Stimulated activated CD8-positive, alpha-beta memory T cell treated with anti-CD3 and anti-CD28 coated beads, Interleukin-7, amount 100 ng/mL, for 24 hours (primary cell): ENCODE data around the gene CLRN3.
A peak's percentile ranks its signal among the peaks of the same experiment; 100 is the strongest.

Source experiments
- DNase-seq: peaks from one replicate; pipeline ENCODE4 v3.0.0-alpha.2; 2020; ENCODE audit warnings: low read depth

Gene CLRN3

DNA sequence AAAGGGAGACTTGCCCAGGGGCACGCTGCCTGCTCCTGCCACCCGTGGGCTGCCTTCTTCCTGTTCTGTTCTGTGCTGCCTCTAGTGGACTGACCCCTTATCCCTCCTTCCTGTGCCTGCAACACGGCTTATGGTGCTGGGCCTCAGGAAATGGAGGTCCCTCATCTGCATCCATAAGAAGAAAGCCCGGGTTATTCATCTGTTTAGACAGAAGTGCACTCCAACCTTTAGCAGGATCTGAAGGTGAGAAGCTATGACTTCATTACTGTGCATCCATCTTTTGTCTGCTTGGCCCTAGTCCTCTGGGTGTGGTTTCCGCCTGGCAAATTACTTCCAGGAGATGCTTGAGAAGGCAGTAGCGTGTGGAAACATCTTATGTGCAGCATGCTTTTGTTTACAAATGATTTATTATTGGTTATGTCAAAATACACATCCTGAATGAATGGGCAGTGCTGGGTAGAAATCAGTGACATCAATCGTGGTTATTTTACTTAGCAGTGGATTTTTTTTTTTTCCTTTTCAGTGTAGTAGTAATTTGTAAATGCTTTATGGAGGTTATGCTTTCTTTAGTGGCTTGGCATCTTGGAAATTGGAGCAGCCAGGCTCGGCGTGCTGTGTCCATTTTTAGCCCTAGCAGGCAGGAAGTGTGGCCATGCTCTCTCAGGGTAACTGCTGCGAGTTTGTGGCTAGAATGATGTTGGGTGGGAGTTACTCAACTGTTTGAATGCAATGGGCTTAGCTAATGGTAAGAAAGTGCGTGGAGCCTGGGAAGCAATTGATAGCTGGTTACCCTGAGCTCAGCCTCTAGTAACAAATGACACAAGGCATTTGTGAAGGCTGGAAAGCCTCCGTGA is 26.9 kb upstream of the CLRN3 start:
- DNase-seq, result no peak

DNA sequence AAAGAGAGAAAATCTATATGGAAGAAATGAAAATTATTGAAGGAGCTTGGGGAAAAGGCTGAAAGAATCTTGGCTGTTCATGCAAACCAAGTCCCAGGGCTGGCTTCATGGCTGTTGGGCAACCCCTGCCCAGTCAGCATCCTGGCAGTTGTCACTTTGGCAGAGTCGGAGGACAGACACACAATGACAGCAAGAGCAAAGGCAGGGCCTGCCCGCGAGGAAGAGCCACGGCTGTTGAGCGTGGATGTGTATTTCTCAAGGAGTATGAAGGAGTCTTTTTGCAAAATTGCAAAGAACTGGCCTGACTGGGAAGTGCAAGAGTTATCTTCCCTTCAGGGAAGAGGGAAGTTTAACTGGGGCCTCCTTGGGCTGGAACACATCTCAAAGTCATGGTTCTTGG is 25.8 kb upstream of the CLRN3 start:
- DNase-seq, result no peak

DNA sequence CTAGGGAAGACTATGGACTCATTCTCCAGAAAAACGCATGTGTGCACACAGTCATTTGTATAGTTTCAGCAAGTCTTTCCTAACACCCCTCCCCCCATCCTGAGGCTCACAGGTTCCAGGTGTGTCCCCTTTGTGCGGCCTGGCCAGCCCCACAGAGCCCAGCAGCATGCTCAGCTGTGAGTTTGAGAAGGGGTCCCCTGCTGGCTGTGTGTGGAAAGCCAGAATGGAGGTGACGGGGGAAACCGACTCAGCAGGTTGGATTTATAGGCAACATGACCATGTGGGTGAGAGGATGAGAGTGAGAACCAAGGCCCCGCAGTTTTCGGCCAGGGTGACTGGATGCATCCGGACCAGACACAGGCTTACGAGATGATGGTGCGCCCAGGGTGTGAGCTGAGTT is 24.1 kb upstream of the CLRN3 start:
- DNase-seq, result no peak

DNA sequence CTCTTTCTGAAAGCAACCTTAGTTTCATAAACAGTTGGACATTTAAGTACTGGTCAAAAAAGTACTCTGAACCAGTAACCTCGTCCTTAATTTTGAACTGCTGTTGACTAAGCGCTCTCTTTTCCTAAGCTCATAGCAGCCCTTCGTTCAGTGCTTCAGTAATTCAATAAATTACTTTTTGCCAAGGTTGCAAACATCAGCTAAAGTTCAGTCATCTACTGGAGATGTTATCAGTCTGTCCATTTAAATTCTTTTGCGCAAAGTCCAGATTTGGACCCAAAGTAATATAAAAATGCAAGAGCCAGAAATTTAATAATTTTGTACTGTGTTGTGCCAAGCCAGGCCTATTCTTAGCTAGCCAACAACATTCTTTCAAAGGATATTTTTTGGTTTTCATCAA is 22.6 kb upstream of the CLRN3 start:
- no peak for DNase-seq

DNA sequence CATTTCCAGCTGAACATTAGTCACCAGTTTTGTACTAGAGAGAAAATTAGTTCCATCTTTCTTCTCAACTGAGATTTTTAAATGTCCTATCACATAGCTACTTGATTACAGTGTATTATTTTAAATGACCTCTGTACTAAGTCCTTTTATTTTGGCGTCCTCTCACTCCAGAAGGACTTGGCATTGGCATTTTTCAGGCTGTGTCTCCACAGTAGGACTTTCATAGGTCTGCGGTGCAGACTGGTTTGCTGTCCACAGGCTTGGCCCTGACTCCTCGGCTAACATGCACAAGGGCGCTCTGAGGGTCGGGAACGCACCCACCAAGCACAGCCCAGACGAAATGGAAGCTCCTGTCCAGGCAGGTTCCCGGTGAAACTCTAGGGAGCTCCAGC is 20.6 kb upstream of the CLRN3 start:
- DNase-seq, result no peak

DNA sequence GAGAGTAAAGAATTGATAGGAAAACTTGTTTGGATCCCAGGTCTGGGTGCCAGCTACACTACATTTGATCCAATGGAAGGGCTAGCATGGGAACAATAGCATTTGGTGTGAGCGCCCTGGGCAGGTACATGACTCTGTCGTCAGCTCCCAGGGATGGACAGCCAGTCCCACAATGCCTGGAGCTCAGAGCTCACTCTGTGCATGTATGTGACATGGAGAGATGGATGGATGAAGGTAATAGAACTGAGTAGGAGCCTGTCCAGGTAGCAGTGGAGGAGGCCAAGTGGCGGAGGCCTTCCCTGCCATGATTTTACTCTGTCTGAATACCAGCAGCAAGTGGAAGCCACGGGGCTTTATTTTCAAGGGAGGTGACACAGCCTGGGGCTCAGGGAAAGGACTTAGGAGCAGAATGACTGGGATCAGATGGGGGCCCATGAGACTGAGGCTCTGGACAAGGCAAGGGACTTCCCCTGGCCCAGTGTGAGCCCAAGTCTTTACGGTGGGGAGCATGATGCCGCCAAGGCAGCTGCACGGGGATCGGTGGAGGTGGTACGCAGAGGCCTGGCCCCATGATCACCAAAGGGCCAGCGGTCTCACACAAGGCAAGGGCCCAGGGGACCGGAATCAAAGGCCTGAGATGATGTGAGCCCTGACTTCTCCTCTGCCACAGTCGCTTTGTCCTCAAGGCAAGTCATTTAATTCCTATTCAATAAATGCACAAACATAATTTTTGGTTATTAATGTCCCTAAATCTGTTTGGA is 20.0 kb upstream of the CLRN3 start:
- DNase-seq, result no peak

DNA sequence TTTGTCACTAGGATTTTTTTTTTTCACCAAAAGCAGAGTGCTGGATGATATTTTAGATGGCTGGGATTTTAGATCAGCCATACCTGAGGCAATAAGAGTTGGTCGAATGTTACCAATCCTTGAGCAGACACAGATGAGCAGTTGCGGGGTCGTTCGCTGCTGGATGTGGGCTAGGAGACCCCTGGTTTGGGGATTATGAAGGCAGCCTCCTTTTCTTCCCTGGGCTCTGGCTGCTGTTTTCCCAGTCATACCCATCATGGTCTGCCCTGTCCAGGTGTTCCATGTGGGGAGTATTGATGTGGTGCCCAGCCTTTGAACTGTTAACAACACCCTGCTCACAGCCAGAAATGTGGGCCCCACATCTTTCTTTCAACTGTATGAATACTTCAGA is 19.1 kb upstream of the CLRN3 start:
- no peak for DNase-seq

DNA sequence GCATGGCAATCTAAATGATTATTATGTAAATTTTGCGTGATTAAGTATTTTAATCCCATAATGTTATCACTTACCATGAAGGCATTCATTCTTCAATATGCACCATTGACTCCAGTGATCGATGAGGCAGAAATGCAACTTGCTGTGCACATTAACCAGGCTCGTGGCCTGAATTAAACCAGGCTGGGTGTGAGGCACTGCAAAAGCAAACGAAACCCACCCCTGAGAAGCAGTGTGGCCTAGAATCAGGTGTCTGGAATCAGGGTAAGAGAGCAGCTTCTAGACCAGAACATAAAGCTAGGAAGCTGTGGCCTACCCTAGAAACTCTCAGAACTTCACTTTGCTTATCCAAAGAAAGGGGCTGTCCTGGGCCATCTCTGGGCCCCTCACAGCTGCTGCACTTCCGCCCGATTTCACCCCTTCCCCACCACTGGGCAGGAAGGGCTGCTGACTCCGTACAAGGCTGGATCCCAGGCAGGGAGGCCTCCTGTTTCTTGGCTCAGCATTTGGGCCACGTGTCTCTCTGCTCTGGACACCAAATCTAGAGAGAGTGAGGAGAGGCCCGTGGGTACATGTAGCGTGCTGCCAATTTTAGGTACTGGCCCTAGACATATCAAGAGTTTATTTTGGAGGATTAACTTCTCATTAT is 18.6 kb upstream of the CLRN3 start:
- DNase-seq, result no peak

DNA sequence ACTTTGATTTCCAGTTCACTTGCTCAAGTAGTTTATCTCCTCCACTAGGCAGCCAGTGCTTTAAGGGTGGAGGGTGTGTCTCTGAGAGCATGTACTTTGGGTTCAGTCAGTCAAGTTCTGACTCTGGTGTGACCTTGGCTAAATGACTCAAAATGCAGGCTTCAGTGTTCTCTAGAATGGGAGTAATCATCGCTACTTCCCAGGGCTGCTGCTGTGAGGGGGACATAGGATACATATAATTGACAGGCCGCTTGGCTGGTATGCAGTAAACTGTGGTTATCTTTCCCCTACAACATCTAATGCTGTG is 17.7 kb upstream of the CLRN3 start:
- no peak for DNase-seq

DNA sequence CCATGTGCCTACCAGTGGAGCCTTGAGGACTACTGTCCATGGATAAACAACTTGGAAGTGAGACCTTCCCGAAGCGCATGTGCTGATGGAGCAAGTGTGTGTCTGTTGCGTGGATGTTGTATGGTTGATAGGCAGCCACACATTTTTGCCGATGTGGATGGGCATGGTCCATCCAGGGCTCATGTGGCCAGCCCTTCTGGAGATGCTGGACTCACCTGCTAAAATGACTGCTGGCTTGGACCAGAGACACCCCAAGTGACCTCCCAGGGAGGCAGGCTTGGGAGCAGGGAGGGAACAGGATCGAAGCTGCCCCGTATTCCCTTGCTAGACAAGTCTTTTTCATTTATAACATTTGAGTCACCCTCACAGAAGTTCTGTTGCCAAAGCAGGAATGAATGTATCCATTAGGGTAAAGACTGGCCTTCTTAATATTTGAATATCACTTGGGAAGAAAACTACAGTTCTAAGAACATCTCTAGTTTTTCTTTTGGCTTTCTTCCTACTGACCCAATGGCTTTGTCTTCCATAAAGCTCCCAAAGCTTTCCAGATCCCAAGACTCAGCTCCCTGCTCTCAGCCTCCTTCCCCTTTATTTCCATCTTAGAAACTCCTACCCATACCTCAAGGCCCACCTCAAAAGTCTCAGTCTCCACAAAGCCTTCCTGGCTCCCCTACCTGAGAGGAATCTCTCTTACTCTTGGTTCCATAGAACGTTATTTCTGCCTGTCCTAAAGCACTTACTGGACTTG is 17.1 kb upstream of the CLRN3 start:
- DNase-seq, result no peak

DNA sequence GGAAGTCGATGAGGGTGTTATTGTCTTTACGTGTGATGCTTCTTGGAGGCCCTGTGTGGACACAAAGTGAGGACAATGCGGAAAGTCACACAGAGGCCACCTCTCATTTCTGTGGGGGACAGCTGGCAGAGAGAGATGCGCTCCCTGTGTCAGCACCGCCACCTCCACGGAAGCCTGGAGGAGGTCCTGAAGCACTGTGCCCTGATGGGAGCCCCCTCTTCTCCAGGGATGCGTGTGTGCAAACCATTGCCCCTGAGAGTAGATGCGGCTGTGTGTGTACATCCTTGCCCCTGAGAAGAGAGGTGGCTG is 16.2 kb upstream of the CLRN3 start:
- no peak for DNase-seq

DNA sequence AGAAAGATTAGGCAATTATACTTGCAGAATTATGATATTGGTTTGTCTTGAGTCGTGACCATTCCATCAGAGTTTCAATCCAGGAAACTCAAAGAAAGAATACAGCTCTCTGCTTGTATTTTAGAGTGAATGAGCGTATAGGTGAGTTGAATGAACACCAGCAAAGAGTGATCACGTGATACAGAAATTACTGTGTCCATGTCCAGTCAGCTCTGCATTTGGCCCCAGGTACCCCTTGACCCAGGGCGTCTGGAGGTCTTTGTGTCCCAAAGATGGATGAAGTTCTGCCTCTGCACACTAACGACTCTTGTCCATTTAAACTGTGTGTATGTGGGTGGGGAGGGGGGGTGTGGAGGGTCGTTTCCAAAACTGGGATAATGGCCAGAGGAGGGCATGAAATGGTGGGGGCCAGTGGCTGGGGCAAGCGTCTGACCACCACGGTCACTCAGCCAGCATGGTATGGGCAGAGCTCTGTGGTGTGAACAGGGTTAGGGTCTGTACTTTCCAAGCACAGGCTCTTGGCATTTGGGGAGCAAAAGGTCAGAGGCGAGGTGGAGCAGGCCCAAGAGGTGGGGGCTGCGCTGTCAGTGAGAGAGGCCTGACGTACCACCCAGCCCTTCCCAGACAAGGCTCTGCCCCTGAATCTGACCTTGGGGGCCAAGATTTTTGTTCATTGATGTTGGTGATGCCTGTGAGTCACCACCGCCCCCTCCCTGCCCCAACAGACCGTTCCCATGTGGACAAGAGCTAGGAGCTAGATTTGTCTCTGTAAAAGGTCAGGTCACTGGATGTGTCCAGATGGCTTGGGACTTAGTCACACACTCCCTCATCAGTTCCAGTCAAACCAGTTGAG is 15.6 kb upstream of the CLRN3 start:
- DNase-seq, result no peak

DNA sequence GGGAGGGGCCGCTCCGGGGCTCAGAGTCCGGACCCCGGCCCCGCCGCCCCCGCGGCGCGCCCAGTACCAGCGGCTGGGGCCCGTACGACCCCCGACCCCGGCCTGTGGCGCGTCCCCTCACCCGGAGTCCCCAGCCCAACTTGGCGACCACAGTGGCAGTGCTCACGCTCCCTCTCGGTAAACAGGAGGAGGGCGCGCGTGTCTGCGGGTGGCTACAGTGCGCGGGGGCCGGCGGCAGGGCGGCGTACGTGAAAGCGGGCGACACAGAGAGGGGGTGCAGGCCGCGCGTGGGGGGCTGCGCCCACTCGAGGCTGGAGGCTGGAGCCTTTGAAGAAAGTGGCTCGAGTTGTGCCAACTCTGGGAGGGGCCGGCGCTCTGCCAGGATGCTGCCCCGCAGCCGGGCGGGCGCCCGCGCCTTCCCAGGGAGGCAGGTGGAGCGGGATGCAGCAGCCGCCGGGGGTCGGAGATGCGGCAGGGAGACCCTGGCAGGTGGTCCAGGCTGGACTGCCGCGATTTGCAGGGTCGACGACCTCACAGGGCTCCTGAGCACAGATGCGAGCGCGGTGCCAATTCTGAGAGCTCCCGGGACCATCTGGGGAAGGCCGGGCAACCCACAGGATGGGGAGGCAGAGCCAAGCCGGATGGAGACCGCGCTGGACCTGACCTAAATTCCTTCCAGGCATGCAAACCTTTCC is 14.8 kb upstream of the CLRN3 start:
- no peak for DNase-seq

DNA sequence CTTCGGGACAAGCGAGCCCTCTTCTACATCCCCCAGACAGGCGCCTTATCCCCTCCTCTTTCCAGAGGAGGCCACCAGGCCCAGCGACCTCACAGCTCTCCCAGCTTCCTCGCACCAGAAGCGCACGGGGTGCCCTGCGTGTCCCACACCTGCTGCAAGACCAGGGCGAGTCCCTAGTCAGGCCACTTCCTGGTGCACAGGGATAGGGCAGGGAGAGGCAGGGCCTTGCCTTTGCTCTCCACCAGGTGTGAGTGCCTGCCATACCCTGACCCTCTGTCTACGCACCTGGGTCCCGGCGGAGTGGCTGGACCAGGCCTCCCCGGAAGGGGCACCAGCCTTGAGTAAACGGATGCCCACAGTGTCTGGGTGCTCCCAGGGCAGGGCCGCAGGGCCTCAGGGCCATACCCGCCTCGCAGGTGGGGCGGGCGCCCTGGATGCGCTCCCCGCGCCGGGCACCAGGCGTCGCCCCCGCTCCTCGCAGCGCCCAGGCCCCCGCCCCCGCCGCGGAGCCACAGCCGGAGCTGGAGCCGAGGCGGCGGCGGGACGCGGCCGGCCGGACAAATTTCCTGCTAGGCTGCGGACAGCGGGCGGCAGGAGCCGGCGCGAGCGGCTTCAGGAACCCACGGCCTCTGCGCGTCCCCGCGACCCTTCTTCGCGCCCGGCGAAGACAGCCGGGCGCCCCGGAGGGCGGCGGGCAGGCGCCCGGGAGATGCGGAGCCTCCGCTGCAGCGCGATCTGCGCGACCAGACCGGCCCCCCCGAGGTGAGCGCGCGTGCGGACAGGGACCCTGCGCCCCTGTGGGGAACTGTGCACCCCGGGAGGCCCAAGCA is 14.0 kb upstream of the CLRN3 start, which contains the start of gene PTPRE:
Gene PTPRE (plus strand): TSS at position 556 of the 830 bp plus-strand sequence. CDS start 133,779 bp downstream, outside the sequence.
- DNase-seq, result peak; percentile 33

DNA sequence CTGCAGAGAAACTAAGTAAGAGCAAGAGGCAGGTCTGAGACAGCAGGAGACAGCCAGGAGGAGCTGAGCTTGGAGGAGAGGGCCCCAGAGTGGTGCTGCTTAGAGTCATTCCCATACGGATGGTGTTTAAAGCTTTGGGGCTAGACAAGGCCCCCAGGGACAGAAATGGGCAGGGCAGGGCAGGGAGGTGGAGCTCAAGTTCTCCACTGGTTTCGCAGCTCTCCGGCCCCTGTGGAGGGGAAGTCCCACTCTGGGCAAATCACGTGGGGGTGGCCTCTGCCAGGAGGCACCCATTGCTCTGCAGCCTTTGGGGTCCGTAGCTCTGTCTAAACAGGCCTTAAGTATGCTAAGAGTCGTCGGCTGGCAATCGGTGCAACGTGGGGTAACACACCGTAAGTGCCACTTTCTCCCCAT is 13.1 kb upstream of the CLRN3 start:
- DNase-seq, result no peak

DNA sequence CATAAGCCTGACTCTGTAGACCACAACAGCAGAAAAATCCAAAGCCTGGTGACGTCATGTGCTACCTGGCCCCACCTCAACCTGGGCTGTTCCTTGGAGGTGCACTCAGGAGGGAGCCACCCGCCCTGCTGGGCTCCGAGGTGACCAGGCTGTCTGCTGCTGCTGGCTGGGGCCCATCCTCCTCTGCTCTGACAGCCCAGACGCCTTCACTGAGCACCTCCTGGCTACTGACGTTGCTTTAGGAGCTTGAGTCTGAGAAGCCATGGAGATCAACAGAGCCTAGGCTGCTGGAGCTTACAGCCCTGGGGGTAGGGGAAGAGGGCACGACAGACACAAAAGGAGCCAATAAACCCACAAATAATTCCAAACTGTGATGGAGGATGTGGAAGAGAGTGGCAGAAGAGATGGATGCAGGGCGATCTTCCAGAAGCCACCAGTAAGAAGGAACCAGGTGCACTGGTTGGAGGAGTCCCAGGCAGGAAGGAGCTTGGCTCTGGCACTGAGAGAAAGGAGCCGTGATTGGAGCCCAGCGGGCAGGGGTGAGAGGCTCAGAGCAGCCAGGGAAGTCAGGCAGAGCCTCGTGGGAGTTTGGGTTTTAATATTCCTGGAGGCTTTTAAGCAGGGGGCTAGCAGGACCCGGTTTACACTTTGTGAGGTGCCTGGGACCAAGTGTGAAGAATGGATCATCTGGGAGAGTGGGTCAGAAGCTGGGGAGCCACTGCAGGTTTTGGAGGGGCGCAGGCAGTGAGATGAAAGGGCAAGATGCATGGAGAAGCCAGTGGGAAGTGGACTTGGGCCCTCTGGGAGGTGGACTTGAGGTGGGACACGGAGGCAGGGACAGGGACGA is 12.5 kb upstream of the CLRN3 start:
- no peak for DNase-seq

DNA sequence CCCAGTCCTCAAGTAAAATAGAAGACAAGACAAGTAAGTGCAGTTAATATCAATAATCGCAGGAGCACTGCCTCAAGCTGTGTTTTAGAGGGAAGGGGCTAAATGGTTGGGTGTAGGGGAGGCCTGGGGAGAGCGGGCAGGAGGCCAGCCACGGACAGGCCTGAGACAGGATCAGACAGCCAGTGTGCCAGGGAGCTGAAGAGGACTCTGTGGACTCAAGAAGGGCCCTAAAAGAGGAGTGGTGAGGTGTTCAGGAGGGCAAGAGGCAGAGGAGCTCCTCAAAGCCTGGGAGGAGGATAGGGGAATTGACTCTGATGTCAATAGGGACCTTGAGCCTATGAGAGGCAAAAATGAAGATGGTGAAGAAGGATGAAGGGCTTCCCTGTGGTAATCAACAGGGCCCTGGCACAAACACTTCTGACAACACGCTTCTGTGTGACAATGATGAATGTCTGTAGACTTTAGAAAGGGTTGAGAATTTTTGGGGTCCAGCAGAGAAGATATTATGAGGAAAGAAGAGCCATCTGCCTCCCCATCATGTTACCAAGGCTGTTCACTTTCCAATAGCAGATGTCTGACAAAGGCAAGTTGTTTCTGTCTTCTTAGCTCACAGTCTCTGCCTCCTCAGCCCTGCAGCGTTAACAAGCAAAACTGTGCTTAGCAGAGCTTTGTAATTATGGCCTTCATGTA is 11.7 kb upstream of the CLRN3 start:
- no peak for DNase-seq

DNA sequence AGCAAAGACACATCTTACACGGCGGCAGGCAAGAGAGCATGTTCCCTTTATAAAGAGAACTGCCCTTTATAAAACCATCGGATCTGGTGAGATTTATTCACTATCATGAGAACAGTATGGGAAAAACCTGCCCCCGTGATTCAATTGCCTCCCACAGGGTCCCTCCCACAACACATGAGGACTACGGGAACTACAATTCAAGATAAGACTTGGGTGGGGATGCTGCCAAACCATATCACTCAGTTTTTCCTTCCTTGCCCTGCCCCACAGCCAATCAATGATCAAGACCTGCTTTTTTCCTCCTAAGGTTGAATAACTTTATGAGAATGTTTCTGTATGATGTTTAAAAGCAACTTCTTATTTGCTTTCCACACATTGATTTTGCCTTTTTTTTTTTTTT is 11.0 kb upstream of the CLRN3 start:
- no peak for DNase-seq
